Loucy (cell line): Measurements from ENCODE around the gene PTGES2.
"Not testable (repeated sequence)": the region's sequence is repeated elsewhere in the genome, so short reads cannot be mapped to it uniquely, and the experiment has no call there.

Experiments used
- H2AFZ ChIP-seq: fragments of 200-600 bp; sonication (generic); 2 replicates; pipeline ENCODE4 v1.6.0; 2016; ENCODE audit warnings: antibody characterized with exemption, mild to moderate bottlenecking, low read length, moderate library complexity
- H3F3A ChIP-seq: fragments of 200-600 bp; 2 replicates; pipeline ENCODE4 v1.6.0; 2016; ENCODE audit warnings: antibody characterized with exemption, low read depth, mild to moderate bottlenecking
- H3K27me3 ChIP-seq: fragments of 200-600 bp; sonication (generic); 2 replicates; pipeline ENCODE4 v1.6.1; 2014; ENCODE audit warnings: low read length, mild to moderate bottlenecking; ENCODE audit not compliant: insufficient read depth, poor library complexity, severe bottlenecking
- H3K36me3 ChIP-seq: fragments of 200-600 bp; sonication (generic); 2 replicates; pipeline ENCODE4 v1.6.1; 2016; ENCODE audit warnings: low read length; ENCODE audit not compliant: insufficient read depth
- H3K4me1 ChIP-seq: fragments of 200-600 bp; sonication (generic); 2 replicates; pipeline ENCODE4 v1.5.1; 2014; ENCODE audit warnings: low read length, mild to moderate bottlenecking; ENCODE audit not compliant: insufficient read depth, poor library complexity, severe bottlenecking
- H3K4me2 ChIP-seq: fragments of 200-600 bp; sonication (generic); 2 replicates; pipeline ENCODE4 v1.6.0; 2014; ENCODE audit warnings: antibody characterized with exemption, low read length, low read depth, mild to moderate bottlenecking; ENCODE audit not compliant: poor library complexity, severe bottlenecking
- H3K4me3 ChIP-seq: fragments of 200-600 bp; sonication (generic); 2 replicates; pipeline ENCODE4 v1.5.1; 2014; ENCODE audit warnings: low read length, mild to moderate bottlenecking, mixed read lengths; ENCODE audit not compliant: poor library complexity, severe bottlenecking
- H3K79me2 ChIP-seq: fragments of 200-600 bp; sonication (generic); 2 replicates; pipeline ENCODE4 v1.6.1; 2014; ENCODE audit warnings: low read length; ENCODE audit not compliant: insufficient read depth
- H3K9ac ChIP-seq: fragments of 200-600 bp; sonication (generic); 2 replicates; pipeline ENCODE4 v1.6.0; 2014; ENCODE audit warnings: mild to moderate bottlenecking, low read depth, low read length, moderate library complexity; ENCODE audit not compliant: poor library complexity, severe bottlenecking
- H3K9me2 ChIP-seq: fragments of 200-600 bp; sonication (generic); replicated peaks from 2 replicates; pipeline ENCODE4 v1.6.1; 2016; ENCODE audit warnings: low read depth, low read length, mixed read lengths
- H3K9me3 ChIP-seq: fragments of 200-600 bp; sonication (generic); 2 replicates; pipeline ENCODE4 v1.6.1; 2014; ENCODE audit warnings: mild to moderate bottlenecking, antibody characterized with exemption, low read length, low read depth; ENCODE audit not compliant: insufficient read depth
- H4K20me1 ChIP-seq: fragments of 200-600 bp; sonication (generic); 2 replicates; pipeline ENCODE4 v1.6.0; 2014; ENCODE audit warnings: antibody characterized with exemption, low read length, mild to moderate bottlenecking; ENCODE audit not compliant: insufficient read depth, poor library complexity, severe bottlenecking
- CTCF ChIP-seq: fragments of 200-600 bp; sonication (generic); conservative IDR thresholded peaks from 2 replicates; pipeline ENCODE4 v1.5.1; 2014; ENCODE audit warnings: mild to moderate bottlenecking, antibody characterized with exemption, low read length
- EZH2phosphoT487 ChIP-seq: fragments of 200-600 bp; IDR thresholded peaks from 2 replicates; pipeline ENCODE4 v1.6.1; 2018; ENCODE audit warnings: antibody characterized with exemption, mild to moderate bottlenecking, moderate library complexity, borderline replicate concordance

Gene PTGES2

GRCh38 chr9:128114326-128115186, 13.0 kb downstream of the PTGES2 start:
- H3K4me1 ChIP-seq, result no peaks in the 10 kb centered on the region
- no peak overlapping the region for H3K4me3 ChIP-seq
- H2AFZ ChIP-seq, result no peak overlapping the region
- H3K27me3 ChIP-seq, result no peaks in the 10 kb centered on the region
- no peaks in the 10 kb centered on the region for H3K9me2 ChIP-seq
- H3K36me3 ChIP-seq, result peaks cover 2% of the 10 kb centered on the region; the same call in 1 of the 2 replicates
- no peaks in the 10 kb centered on the region for H3F3A ChIP-seq
- no peaks in the 10 kb centered on the region for H4K20me1 ChIP-seq
- H3K79me2 ChIP-seq, result no peaks in the 10 kb centered on the region
- TF ChIP-seq EZH2phosphoT487 (no peak), CTCF (no peak)
- H3K4me2 ChIP-seq, result no peak overlapping the region
- no peak overlapping the region for H3K9ac ChIP-seq
- no peaks in the 10 kb centered on the region for H3K9me3 ChIP-seq

- Histone ChIP-seq H3F3A (no peaks in the 10 kb centered on the region), H3K9me2 (no peaks in the 10 kb centered on the region), H4K20me1 (no peaks in the 10 kb centered on the region), H2AFZ (no peak overlapping the region), H3K4me2 (no peak overlapping the region), H3K4me1 (no peaks in the 10 kb centered on the region), H3K9me3 (no peaks in the 10 kb centered on the region), H3K9ac (no peak overlapping the region), H3K27me3 (no peaks in the 10 kb centered on the region), H3K36me3 (peaks cover 7% of the 10 kb centered on the region; the same call in 1 of the 2 replicates), H3K79me2 (no peaks in the 10 kb centered on the region), H3K4me3 (no peak overlapping the region)
- no peak for TF ChIP-seq CTCF
- TF ChIP-seq EZH2phosphoT487, result no peak
Measured at GRCh38 chr9:128113526-128114325, 13.8 kb downstream of the PTGES2 start.

- not testable (repeated sequence) for H2AFZ ChIP-seq, H3F3A ChIP-seq, H3K4me1 ChIP-seq, H3K4me3 ChIP-seq, H3K9ac ChIP-seq, H3K9me2 ChIP-seq, H4K20me1 ChIP-seq, H3K4me2 ChIP-seq, H3K27me3 ChIP-seq, H3K9me3 ChIP-seq, H3K79me2 ChIP-seq
- peaks cover 26% of the 10 kb centered on the region; the same call in 1 of the 2 replicates for H3K36me3 ChIP-seq
Measured at GRCh38 chr9:128111726-128112125, 15.8 kb downstream of the PTGES2 start.
